GM18499 (cell line): ENCODE results near the gene WNT10A.

Experiments
- ATAC-seq: cut with Tn5 transposase; IDR thresholded peaks from one replicate; pipeline ENCODE4 v1.9.1; 2021; ENCODE audit warnings: moderate number of reproducible peaks; ENCODE audit not compliant: insufficient read depth, unreplicated experiment

The WNT10A gene

GRCh38 chr2:218856896-218857243 lies 23.8 kb upstream of the WNT10A start:
- no peak for ATAC-seq

- no peak for ATAC-seq
Measured at GRCh38 chr2:218857371-218858137, 23.1 kb upstream of the WNT10A start.

GRCh38 chr2:218858138-218858445 lies 22.6 kb upstream of the WNT10A start:
- ATAC-seq, result no peak

GRCh38 chr2:218858671-218859555 lies 21.7 kb upstream of the WNT10A start:
- ATAC-seq, result no peak

- ATAC-seq, result no peak
Measured at GRCh38 chr2:218859556-218859987, 21.1 kb upstream of the WNT10A start, which contains the start of gene WNT6. Gene WNT6 (plus strand): TSS chr2:218859805. CDS start chr2:218860038, 233 bp downstream.

GRCh38 chr2:218859988-218860831 lies 20.4 kb upstream of the WNT10A start:
- no peak for ATAC-seq

- no peak for ATAC-seq
Measured at GRCh38 chr2:218860950-218861381, 19.7 kb upstream of the WNT10A start.

GRCh38 chr2:218861645-218862318 lies 18.9 kb upstream of the WNT10A start:
- ATAC-seq, result no peak

GRCh38 chr2:218863021-218863520 lies 17.6 kb upstream of the WNT10A start:
- no peak for ATAC-seq

GRCh38 chr2:218865396-218865795 lies 15.3 kb upstream of the WNT10A start:
- ATAC-seq, result no peak

GRCh38 chr2:218865999-218866398 lies 14.7 kb upstream of the WNT10A start:
- ATAC-seq, result no peak

- no peak for ATAC-seq
Measured at GRCh38 chr2:218867900-218868299, 12.8 kb upstream of the WNT10A start.

GRCh38 chr2:218869064-218869463 lies 11.6 kb upstream of the WNT10A start:
- no peak for ATAC-seq

- no peak for ATAC-seq
Measured at GRCh38 chr2:218870984-218871344, 9.7 kb upstream of the WNT10A start.

- ATAC-seq, result no peak
Measured at GRCh38 chr2:218871345-218872302, 9.0 kb upstream of the WNT10A start.

- no peak for ATAC-seq
Measured at GRCh38 chr2:218872645-218873358, 7.8 kb upstream of the WNT10A start.

GRCh38 chr2:218873359-218874194 lies 7.1 kb upstream of the WNT10A start:
- no peak for ATAC-seq
